ENCODE results near the gene SLC48A1.

- TF ChIP-seq CTCF (IDR thresholded peaks at IDR 0.05; ENCODE audit: insufficient read depth, low read length): no peak
- no peak for TF ChIP-seq POLR2AphosphoS5 (IDR thresholded peaks at IDR 0.05; ENCODE audit: low read depth)
- no peak for TF ChIP-seq GABPA (IDR thresholded peaks at IDR 0.05; ENCODE audit: low read depth)
- TF ChIP-seq, protein P1, sequence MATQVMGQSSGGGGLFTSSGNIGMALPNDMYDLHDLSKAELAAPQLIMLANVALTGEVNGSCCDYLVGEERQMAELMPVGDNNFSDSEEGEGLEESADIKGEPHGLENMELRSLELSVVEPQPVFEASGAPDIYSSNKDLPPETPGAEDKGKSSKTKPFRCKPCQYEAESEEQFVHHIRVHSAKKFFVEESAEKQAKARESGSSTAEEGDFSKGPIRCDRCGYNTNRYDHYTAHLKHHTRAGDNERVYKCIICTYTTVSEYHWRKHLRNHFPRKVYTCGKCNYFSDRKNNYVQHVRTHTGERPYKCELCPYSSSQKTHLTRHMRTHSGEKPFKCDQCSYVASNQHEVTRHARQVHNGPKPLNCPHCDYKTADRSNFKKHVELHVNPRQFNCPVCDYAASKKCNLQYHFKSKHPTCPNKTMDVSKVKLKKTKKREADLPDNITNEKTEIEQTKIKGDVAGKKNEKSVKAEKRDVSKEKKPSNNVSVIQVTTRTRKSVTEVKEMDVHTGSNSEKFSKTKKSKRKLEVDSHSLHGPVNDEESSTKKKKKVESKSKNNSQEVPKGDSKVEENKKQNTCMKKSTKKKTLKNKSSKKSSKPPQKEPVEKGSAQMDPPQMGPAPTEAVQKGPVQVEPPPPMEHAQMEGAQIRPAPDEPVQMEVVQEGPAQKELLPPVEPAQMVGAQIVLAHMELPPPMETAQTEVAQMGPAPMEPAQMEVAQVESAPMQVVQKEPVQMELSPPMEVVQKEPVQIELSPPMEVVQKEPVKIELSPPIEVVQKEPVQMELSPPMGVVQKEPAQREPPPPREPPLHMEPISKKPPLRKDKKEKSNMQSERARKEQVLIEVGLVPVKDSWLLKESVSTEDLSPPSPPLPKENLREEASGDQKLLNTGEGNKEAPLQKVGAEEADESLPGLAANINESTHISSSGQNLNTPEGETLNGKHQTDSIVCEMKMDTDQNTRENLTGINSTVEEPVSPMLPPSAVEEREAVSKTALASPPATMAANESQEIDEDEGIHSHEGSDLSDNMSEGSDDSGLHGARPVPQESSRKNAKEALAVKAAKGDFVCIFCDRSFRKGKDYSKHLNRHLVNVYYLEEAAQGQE (IDR thresholded peaks at IDR 0.05; ENCODE audit: insufficient replicate concordance, low read depth): no peak
- TF ChIP-seq SPI1 (IDR thresholded peaks at IDR 0.05; ENCODE audit: borderline replicate concordance, low read depth): no peak
Measured at GRCh38 chr12:47773062-47773857, at the start of gene SLC48A1.
